Stimulated activated CD8-positive, alpha-beta memory T cell treated with anti-CD3 and anti-CD28 coated beads, Interleukin-7, amount 100 ng/mL, for 1 hour (primary cell): ENCODE data around the gene PARD3B.

Experiments
- DNase-seq, 2 donors: peaks; one replicate each; pipeline ENCODE4 v3.0.0-alpha.2; 2020; ENCODE audit warnings: low read depth in 2 of 2

The PARD3B gene

GRCh38 chr2:205605638-205606304 lies 1060.5 kb downstream of the PARD3B start:
- DNase-seq = no peak

GRCh38 chr2:205607146-205607545 lies 1061.9 kb downstream of the PARD3B start:
- DNase-seq = no peak

DNA sequence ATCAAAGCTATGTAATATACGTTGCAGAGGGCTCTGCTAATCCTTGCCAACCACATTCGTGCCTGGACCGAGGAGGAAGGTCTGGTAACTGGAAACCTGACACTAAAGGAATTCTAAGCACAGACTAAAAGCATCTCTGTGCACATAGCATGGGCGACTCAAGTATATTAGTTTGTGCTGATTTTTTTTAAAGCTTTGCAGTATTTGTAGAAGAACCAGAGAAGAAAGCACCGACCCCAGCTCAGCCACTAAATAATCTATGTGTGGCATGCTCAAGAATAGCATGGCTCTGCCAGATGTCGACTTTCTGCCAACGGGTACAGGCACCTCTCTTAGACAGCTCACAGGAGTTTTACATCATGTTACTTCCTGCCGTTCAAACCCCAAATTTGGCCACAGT lies 1063.8 kb downstream of the PARD3B start:
- no peak for DNase-seq

DNA sequence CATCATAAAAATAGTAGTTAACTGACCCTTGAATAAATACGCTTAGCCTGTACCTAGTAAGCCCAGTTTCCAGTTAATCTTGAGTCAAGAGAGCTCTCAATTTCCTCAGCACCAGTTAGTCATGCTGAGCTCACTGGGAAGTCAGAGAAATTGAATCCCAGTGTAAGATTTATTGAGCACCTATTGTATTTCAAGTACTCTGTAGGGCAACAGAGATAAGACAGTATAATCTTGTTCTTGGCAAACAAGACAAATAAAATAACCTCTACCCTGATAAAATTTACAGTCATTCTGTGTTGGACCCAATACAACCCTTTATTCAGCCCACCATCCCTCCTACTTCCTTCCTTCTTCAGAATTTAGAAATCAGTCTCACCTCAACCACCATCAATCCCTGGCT lies 1065.2 kb downstream of the PARD3B start:
- no peak for DNase-seq

GRCh38 chr2:205612636-205613035 lies 1067.4 kb downstream of the PARD3B start:
- DNase-seq = no peak

DNA sequence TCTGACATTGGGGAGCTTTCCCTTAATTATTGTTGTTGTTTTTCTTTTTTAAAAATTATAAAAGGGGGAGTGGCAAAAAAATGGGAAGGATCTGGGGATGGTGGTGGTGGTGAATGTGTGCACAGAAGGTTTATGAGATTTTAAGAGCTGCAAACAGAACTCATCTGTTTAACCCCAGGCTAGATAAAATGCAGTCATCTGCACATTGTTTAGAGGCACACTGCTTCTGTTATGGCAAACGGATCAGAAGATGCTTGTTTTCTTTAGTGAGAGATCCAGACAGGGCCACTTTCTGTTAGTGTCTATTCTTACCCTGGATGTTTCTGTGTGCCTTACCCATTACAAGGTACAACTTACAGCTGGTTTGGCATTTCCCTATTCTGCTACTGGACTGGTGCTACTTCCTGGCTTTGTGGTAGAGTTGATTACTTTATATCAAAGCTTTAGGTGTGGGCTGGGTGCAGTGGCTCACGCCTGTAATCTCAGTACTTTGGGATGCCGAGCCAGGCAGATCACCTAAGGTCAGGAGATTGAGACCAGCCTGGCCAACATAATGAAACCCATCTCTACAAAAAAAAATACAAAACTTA lies 1068.8 kb downstream of the PARD3B start:
- no peak for DNase-seq

- DNase-seq = no peak
These were observed 1069.7 kb downstream of the PARD3B start for GRCh38 chr2:205614965-205615364.

DNA sequence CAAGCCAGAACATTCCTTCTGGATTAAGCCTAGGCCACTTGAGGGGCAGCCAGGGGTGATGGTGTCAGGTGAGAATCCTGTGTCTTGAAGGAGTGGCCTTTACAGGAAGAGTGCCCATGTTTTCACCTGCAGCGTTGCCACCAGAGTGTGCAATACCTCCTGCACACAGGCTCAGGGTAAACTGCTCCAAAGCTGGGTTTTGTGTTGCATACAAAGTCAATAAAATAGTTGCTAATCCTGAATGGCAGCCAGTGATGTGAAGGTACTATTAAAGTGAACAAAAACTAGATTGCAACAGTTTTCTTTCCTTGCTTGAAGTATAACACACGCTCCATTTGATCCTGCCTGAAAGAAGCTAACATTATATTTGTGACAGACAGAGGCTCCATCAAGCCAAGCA lies 1072.6 kb downstream of the PARD3B start:
- DNase-seq = no peak

DNA sequence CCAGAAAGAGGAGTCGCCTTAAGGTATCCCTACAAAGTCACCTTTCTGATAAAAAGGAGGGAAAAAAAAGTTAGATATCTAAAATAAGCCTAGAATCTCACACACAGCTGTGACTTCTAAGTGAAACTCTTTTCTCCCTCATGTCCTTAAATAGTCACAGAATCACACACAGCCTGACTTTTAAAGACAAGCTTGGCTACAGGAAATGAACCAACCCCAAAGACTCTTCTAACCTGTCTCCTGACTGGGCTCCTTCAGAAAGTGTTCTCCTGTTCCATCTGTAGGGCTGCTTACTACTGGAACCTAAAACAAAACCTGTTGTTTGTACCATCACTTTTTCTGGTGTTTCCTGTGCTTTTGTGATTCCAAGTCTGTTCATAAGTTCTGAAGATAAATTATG lies 1074.3 kb downstream of the PARD3B start:
- DNase-seq = no peak

DNA sequence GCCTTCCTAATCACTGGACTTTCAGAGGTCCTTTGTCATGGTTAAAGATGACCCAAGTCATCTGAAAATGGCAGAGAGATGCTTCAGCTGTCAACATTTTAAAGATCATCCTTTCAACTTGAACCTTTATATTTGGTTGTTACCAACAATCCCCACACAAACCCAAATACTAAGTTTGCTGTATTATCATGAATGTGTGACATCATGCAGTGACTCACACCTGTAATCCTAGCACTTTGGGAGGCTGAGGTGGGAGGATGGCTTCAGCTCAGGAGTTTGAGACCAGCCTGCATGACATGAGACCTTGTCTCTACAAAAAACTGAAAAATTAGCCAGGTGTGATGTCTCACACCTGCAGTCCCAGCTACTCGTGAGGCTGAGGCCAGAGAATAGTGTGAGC lies 1081.8 kb downstream of the PARD3B start:
- no peak for DNase-seq

DNA sequence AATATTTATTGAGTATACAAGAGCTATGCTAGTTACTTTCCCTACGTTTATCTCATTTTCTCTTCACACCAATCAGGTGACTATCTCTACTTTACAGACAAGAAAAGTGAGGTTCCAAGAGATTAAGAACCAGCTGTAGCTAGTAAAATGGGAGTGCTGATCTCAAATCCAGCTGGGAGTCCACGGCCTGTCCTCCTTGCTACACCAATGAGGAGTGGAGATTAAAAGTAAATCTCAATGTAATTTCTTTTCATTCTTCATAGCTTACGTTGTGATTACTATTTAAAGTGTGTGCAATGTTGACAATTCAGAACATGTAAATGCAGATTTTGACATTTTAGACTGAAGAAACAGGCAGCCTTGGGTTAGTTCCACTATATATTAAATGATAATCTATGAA lies 1083.1 kb downstream of the PARD3B start:
- DNase-seq = no peak

DNA sequence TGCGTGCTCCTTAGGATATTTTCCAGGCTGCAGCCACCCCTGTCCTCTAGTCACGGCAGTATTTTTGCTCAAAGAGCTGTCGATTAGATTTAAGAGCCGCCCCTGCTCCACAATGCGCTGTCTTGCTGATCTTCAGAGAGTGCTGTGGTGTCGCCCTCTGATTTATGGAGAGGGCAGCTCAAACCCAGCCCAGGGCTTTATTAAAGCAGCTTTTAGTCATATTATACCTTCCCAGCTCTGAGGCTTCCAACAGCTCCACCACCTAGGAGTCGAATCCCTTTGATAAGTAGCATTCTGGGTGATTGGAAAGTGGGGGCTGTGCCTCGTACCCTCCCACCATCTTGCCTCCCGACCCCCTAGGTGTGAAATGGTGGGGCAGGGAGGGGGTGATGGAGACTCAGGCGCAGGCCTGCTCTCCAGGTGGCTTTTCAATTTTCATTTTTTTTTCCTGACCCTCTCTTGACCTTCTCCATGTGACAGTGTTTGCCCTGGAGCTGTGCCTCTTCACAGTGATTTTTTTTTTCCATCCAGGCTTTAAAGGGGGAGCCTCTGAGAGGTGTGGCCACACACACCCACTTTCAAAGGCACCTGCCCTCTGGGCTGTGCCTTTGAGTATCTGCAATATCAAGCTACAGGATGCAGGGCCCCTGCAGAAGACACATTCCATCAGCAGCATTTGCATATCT lies 1084.0 kb downstream of the PARD3B start:
- DNase-seq = no peak

GRCh38 chr2:205633994-205634393 lies 1088.7 kb downstream of the PARD3B start:
- DNase-seq = no peak

DNA sequence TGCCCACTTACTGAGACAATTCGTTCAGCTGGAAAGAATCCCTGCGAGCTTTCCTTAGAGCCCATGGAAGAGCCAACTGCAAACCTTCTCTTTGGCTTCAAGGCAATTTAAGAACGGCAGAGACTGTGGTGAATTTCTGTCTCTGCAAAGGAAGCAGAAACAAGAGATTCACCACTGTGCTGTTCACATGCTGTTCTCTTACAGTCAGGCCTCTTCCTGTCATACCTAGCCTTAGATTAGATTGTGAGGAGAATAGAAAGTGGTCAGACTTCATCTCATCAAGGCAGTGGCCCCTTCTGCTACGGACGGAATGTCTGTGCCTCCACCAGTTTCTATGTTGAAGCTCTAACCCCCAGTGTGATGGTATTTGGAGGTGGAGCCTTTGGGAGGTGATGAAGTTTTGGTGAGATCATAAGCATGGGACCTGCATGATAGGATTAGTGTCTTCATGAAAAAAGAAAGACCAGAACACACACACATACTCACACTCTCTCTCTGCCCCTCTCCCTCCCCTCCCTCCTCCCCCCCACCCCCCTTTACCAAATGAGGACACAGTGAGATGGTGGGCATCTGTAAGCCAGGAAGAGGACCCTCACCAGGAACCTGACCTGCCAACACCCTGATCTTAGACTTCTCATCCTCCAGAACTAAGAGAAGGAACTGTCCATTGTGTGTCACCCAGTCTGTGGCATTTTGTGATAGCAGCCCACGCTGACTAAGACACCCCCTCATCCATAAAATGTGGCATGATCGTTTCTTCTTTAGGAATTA lies 1091.5 kb downstream of the PARD3B start:
- DNase-seq = no peak

- no peak for DNase-seq
These were observed 1092.0 kb downstream of the PARD3B start for GRCh38 chr2:205637320-205637602.

DNA sequence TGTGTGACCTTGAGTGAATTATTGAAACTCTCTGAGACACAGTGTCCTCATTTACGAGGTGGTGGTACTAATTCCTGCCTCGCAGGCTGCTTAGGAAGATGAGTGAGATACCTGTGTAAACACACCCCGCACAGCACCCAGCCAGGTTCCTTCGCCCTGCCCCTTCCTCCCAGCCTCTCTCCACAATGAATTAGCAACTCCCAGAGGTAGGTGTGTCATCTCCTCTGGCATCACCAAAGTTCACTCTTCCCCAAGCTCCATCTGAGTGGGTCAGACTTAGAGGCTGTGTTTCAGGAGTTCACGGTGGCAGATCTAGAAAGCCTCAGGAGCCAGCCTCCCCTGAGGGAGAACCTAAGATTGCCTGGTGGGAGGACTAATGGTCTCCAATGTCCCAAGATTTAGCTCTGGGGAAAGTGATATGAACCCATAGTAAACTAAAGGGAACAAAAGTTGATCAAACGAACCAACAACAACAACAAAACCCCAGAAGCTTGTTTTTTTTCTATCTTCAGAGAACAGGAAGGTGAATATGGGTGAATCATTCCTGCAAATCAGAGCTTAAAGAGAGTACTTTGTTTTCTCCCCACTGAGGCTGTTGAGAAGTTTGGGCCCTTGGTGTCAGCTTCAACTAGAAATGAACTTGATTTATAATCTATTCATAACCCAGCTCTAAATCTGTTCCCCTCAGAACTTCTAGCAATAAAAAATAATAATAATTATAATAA lies 1092.7 kb downstream of the PARD3B start:
- no peak for DNase-seq

- DNase-seq = no peak
These were observed 1095.4 kb downstream of the PARD3B start for GRCh38 chr2:205640716-205641115.

- no peak for DNase-seq
These were observed 1097.5 kb downstream of the PARD3B start for GRCh38 chr2:205642599-205643356.

GRCh38 chr2:205643391-205643885 lies 1098.2 kb downstream of the PARD3B start:
- no peak for DNase-seq

DNA sequence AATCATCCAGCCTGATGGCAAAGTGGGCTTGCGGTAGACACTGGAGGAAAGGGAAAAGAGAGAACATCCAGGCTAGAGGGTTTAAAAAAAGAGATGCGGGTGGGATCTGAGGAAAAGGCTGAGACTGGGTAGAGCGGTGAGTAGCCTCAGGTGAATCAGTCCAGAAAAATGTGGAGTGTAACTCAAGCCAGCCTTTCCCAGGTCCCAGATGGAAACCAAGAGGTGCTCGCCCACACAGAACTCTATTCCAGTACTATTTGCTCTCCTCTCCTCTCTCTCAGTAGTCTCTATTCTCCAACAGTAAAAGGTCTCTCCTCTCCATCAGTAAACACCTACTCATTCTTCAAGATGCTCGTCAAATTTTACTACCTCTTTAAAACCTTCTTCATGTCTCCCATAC lies 1098.7 kb downstream of the PARD3B start:
- DNase-seq = no peak

- DNase-seq = no peak
These were observed 1101.4 kb downstream of the PARD3B start for GRCh38 chr2:205646680-205647079.
